Fibroblast of skin of left quadriceps (primary cell): ENCODE data around the gene OSR1.
A peak's percentile ranks its signal among the peaks of the same experiment; 100 is the strongest.

Source experiments
- DNase-seq, 2 experiments: peaks; one replicate each; pipeline ENCODE4 v3.0.0-alpha.2; 2013; ENCODE audit warnings: low read depth in 2 of 2

The OSR1 gene

DNA sequence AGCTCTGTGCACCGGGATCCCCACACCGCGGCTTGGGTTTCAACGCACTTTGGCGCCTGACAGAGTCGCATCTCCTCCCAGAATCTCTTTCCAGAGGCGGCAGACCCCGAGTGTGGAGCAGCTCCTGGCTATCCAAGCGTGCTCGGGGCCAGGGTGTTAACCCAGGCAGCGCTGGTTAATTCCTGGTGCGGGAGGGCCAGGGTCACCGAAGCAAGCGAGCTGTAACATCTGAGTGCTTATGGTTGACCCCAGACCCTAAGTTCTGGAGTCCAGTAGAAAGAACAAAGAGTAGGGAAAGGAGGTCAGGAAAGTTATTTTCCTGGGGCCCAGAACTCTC is 566 bp upstream of the OSR1 start:
- DNase-seq, result no peak

DNA sequence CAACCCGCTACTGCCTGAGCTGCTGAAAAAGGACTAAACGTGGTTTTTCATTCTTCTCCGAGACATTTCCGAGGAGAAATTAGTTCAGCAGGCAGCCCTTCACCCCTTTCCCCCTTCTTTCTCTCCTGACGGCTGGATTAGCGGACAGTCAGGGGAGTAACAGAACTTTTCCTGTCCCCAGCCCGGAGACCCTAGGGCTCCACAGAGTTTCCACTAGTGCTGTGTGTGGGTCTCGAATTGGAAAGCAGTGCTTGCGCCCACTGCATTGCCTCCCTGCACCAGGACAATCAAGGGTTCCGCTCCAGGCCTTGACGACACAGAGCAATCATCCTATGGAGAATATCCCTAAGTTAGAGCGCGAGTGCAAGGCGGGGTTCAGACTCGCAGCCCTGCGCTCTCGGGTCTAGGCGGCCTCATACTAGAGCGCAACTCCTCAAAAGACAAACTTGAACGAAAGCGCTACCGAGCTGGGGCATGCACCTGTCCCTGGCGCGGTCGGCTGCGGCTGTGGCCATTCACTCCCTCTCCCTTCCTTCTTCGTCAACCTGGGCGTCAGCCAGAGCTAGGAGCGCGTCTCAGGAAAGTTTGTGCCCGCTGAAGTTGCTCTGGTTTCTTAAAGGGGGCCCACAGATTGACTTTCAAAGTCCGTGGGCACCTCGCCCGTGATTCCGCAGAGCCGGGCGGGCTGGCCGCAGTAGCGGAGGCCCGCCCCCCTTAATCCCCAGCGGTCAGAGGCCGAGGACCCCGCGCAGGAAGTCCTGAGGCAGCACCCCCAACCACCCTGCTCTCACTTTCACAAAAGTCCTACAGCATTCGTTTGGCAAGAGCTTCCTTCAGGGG is 801 bp downstream of the OSR1 start:
- DNase-seq, result no peak

DNA sequence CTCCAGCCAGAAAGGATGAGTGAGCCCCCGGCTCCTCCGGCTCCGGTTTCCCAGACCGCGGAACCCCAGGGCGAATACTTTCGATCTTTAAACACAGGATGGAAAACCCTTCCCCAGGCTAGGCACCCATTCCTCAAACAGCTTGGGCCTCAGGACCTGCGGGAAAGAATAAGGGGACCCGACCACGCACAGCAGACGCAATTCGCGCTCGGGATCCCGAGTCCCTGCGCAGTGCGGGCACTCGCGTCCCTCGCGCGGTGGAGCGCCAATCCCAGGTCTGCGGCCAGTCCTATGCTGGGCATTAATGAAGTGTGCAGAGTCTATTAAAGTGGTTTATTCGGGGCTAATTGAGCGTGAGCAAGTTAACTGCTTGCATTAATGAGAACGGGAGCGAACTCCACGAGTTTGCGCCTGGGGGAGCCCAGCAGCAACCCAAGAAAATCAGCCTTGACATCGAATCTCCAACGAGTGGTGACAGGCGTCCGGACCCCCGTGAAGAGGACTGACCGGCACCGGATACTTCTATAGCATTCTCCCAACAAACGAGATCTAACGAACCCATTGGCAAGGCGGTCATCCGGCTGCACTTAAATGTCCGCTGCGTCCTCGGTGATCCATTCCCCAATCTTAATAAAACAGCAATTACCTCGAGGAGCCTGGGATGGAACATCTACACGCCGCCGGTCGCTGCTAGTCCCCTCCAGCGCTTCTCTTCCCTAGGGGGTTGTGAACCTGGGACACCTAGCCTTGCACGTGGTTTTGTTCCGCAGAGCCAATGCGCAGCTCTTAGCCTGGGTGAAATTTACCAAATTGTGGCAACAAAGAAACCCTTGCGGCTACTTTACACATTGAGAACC is 1.6 kb downstream of the OSR1 start:
- DNase-seq, result no peak

DNA sequence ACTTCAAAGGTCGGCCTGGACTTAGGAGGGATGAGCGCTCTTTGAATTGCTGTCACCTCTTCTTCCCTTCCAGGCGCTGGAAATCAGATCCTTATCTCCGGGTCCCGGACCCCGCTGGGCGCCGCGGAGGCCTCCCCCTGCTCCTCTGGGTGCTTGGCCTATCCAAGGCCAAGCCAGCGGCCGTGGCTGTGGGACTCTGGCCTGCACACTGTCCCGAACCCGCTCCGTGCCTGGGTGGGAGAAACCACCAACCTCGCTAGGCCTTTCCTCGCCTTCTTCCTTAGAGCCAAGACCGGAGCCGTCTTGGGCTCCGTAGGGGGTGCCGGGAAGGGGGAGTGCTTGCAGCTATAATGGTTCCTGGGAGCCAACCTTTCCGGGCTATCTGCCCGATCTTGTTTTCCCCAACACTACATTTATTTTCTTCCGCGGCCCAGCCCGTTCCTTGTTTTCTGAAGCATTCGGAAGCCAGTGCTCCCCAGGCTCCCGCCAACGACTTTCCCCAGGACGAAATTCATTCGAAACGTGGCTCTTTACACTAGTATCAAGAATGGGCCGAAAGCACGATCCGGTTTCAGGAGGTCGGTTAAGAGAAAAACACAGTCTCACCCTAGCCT is 2.4 kb downstream of the OSR1 start:
- no peak for DNase-seq

DNA sequence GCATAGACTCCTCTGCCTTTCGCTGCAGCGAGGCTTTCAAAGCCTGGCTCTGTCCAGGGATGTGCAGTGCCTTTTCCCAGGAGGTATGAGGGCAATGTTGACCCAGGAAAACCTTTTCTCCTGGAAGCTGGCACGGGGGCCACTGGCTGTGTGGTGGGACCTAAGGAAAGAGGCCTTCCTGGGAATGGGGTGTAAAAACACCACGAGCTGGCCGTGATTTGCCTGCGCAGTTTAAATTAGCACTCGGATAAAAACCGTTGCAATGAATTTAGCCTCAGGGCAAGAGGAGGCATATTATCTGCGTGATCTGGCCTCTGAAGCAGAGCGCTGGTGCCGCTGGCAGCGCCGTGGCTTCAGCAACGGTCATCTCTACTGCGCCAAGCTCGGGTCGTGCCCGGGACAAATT is 3.0 kb downstream of the OSR1 start:
- no peak for DNase-seq

DNA sequence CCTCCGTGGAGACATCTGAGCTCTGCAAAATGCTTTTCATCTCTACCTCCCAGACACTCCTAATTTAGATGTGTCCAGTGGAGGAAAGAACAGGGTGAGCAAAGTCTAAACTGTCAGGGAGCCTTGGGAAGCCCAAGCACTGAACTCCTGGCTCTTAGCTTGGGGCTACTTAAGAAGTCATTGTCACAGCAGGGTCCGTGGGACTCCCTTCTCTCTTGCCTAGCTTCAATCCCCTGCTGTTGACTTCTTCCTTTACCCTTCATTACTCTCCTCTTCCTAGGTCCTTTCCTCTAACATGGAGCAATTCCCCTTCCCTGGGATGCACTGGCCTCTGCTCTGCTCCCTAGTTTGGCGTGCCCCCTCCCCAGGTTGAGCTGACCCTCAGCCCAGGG is 3.4 kb downstream of the OSR1 start:
- no peak for DNase-seq

DNA sequence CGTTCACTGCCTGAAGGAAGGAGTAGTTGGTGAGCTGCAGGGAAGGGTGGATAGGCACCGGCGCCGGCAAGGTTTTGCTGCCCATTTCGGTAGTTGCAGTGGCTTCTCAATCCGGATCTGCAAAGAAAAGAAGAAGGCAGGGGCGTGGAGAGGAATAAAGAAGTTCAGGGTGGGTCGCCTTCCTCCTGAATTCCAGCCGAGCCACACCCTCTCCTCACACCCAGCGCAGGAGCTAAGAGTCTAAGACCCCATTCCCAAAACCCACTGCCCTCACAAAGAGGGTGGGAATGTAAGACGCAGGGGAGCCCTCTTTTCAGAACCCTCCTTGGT is 4.7 kb downstream of the OSR1 start:
- DNase-seq, result no peak

DNA sequence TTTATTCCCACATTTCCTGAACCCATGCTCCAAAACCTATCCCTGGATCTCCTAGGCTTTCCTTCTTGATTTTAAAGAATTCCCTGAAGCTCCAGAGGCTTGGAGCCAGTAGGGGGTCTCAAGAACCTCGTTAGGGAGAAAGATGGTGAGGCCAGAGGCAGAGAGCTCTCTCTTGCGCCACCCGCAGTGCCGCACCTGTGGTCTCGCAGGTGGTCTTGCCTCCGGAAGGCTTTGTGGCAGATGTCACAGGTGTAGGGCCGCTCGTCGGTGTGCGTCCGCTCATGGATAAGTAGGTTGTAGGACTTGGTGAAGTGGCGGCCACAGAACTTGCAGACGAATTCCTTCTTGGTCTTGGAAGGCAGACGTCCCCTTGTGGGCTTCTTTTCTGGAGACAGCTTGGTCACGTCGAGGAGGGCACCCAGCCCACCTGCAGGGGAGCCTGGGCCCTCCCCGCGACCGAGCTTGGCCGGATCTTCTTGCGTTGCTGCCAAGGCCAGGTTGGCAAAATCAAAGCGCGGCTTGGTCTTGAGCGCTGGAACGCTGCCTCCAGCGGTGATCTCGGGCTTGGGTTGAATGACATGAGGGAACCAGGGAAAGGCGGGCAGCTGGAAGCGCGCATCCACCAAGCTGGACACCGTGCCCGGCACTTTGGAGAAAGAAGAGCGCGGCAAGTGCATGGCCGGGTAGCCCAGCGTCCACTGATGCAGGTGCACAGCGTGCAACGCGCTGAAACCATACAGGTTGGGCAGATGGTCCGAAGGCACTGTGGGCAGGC is 5.3 kb downstream of the OSR1 start:
- no peak for DNase-seq

DNA sequence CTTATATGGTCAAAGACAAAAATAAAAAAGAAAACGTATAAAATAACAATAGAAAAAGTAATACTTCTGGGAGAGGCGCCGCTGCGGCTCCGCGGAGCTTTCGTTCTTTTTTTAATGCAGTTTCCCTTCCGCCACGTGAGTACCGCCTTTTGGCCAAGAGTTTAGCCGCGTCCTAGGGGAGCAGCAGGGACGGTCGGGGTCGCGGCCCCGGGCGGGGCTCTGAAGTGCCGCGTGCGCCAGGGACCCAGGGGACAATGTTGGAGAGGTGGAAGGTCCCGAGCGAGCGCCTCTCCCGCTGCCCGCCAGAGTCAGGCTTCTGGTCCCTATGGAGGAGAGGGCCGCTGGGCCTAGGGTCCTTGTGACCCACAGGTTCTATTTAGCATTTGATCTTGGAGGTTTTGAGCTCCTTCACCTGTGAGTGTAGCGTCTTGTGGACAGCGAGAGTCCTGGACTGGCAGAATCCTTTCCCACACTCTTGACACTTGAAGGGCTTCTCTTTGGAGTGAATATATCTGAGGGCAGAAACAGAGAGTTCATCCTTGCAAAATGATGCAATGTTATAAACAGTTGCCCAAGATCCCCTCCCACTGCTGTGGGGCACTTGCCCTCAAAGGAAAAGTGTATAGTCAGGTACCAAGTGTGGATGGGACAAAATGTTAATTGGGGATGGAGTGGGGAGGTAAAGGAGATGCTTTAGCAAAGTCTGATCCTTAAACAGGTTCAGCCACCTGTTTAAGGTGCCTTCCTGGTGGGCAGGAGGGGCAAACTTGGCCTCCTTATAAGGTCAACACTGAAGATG is 6.3 kb downstream of the OSR1 start:
- DNase-seq, result no peak

DNA sequence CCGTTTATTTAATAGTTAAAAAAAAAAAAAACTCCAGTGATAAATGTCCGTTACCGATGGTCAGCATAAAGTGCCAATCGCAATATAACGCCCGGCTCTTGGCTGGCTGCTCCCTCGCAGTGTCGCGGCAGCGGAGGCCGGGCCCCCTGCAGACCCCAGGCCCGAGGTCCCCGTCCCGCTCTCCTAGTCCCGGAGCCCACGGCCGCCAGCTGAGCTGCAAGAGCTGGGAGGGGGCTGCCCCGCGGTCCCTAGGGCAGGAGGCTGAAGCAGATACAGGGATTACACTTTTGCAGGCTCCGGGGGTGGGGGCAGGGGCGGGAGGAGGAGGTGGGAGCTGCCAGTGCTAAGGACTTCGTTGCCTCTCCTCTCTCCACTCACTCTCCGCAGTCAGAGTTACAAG is 6.9 kb downstream of the OSR1 start:
- DNase-seq, result no peak

DNA sequence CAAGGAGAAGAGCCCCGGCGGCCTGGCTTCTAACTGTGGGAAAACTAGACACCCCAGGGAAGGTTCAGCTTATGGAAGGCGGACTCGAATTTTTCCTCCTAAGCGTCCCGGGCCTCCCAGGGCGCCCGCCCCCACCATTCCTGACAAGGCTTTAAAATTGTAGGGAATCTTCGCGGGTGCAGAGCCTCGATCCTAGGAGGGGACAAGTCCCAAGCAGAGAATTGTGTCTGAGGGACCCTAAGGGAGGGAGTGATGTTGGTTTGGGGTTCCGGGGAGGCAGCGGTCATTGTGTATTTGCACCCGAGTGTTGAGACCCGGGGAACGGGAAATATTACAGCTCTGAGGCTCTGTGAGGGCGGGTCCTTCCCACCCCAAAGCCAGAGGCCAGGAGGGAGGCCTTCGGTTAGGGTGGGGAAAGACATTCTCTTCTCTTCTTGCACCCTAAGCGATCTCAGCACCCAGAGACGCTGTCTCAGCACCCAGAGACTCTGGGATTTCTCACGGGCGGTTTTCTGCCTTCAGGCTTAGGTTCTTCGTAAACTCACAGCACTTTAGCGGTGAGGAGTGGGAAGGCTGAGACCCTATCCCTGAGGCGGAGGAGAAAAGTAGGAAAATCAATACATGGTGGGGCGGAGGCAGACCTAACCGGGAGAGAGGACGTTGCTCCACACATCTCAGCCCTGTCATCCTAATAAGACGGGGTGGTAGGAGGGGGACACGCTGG is 7.6 kb downstream of the OSR1 start:
- DNase-seq, result no peak

DNA sequence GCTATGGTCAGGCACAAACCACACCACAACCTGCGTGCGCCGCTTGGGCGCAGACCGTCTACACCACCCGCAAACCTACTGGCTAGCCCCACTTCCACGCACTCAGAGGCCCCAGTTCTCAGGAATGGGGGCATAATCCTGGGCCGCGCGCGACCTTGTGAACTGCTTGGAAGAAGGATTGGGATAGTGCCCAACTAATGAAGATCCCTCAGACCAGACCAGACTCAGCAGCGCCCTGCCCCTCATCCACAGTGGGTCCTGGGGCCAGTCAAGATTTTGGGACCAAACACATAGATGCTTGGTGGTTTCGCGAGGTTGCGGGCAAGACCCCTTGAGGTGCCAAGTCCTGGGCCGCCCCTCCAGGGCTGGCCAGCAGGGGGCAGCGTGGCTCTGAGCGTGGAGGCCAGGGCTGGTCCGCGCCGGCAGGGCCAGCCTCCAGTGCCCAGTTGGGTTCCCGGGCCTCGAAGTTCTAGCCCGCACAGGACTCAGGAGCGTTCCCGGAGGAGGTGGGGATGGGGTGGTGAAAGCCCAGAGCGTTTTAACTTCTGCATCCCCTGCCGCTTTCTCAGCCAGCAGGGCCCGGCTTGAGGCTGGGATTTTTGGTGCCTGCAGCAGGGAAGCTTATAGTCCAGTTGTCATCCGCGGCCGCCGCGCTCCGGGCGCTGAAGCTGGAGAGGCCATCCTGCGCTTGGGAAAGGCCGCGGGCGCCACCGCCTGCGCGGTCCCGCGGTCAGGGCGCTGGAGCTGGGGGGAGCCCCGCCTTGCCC is 8.3 kb downstream of the OSR1 start:
- no peak for DNase-seq

DNA sequence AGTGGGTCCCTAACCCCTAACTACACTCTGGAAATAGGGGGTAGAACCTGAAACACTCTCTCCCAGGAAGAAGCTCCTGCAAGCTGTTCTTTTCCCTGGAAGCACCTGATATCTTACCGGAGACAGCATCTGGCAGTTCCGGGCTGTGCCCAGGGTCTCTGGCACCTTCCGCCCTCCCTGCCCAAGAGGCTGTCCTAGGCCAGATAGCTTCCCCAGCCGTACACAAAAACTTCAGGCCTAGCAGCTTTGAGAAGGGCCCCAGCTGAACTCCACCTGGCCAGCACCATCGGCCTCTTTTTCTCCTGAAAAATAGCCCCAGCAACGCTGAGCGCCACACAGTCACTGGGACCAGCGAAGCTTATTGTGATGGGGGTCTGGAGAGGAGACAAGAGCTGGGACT is 9.7 kb downstream of the OSR1 start:
- DNase-seq, result no peak

DNA sequence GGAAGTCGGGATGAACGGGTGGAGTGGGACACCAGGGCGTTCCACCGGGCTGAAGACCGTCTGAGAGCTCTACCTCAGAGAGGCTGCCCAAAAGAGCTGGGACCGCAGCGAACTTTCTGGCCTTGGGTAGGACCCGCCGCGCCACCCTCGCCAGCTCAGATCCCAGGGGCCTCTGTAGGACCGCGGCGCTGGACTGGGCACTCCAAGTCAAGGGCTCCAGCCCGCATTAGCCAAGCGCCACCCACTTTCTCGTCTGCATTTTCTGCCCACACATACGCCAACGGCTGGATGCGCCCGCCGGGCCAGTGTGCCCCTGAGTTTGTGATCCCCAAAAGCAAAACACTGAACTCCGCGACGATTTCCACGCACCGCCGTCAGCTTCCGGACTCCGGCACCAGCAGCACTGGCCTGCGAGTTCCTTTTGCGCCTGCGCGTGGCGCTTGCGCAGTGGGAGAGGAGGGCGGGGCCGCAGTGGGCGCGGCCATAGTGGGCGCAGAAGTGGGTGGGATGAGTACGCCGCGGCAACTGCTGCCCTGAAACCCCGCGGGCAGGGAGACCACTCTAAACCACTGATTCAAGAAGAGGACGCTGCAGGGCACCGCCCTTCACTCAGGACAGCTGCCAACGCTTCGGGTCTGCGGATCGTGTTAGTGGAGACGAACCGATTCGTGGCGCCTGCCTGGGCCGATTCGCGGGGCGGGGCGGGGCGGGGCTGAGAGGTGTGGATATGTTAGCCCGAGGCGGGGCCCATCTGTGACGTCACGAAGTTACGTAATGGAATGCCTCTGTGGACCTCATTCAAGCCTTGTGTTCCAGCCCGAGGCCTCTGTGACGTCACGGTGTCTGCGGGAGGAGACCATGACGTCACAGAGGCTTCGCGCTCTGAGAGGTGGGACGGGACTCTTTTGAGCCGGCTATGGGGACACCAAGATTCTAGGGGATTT is 10.5 kb downstream of the OSR1 start:
- peak; percentile 95 for DNase-seq

DNA sequence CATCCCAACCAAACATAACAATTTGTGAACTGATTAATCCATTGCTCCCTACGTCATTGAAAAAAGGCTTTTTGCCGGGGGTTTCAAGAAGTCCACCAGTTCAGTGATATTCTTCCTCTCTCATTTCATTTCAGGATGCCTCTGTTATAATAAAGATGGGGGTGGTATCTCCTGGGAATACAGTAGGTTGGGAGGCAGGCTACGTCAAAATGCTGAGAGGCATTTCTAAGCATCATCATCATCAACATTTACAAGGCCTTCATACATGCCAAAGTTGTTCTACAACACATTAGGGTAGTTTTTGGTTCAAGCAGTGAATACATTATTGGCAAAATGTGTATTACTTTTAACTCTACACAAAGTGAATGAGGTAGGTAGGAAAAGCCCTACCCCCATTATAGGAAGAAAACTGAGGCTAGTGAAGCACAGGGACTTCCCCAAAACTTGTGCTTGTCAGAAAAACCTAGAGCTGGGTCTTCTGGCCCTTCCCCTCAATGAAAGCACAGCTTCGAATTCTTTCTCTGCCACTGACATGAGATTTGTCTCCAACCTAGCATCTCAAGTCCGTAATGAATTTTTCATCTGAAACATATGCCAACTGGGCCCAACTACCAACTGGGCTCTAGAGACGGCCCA is 11.3 kb downstream of the OSR1 start:
- no peak for DNase-seq

DNA sequence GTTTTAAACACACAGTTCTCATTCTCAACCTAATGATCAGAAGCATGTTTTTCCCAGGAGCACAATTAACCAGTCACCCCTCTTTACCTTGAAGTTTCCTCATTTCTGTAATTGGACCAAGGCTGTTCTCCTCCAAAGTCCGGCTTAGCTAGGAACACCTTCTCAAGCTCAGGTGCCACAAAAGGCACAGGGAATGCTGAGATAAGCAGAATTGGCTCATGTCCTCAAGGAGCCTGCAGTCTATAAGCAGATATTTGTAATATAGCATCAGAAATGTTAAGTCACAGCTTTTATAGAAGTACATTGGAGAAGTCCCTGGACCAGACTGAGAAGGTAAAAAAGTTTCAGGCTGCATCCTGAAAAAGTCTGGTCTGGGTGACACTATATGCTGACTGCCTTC is 20.7 kb downstream of the OSR1 start:
- DNase-seq, result no peak

DNA sequence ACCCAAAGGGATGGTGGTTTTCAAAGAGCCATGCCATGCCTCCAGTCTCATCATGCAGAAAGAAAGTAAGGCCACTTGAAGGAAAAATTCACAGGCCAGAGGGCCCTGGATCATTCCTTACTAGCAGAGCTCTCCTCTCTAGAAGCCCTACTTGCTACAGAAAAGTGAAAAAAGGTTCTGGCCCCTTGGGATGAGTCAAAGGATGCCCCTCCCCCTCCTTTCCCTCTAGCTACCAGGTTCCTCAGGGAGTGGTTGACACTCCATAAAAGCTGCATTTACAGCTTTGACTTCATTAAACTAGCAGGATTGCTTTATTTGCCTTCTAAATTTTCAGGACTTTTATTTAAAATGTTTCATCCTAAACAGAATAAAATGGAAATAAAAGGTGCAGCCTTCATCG is 21.2 kb downstream of the OSR1 start:
- DNase-seq, result no peak

DNA sequence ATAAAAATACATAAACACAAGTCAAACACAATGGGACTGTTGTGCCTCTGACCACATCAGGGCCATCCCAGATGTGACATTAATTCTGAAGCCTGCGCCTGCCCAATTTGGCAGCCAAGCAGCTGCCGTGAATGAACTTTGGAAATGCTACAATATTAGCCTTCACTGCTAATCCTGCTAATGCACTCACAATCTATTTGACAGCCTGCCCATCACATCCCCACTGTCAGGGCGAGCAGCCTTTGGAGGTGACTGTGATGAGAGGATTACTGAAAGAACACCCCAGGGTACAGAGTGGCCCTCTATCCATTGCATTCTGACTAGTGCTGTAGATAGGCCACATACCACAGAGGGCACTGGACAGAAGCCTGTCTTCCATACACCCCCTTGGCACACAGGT is 21.6 kb downstream of the OSR1 start:
- DNase-seq, result no peak
